Amniotic epithelial cell (primary cell): ENCODE data around the gene OR10G3.

ENCODE experiments used
- DNase-seq: peaks from one replicate; pipeline ENCODE4 v3.0.0-alpha.2; 2010; ENCODE audit warnings: low read depth

Gene OR10G3

DNA sequence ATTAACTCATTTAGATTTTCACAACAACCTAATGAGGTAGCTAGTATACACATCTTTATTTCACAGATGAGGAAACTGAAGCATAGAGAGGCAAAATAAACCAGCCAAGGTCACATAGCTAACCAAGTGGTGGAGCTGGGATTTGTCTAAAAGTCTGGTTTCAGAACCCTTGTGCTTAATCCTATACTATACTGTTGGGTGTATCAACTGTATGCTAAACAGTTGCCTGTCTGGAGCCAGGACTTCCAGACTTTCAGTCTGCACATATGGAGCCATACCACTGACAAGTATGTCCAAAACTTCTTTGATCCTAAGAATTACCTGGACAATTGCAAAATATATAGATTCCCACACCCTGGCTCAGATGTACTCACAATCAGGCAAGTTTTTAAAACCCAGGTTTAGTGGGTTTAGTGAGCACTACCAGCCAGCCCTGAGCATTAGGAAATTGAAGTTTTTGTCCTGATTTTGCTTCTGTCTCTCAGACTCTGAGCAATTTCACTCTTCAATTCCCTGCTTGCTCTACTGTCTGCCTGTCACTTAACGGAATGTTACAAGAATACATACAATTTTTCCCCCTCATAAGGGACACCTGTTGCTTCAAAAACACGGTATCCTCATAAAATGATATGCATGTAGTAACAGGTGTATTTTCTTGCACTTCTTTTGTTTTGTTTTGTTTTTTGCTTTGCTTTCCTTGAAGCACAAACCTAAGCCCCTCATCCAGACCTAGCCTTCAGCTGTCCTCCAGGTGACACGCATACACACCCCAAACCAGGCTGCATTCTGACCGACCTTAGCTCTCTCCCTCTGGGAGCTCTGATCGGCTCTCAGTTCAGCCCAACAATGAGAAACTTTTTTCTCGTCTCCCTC lies 44.1 kb downstream of the OR10G3 start:
- DNase-seq: no peak

DNA sequence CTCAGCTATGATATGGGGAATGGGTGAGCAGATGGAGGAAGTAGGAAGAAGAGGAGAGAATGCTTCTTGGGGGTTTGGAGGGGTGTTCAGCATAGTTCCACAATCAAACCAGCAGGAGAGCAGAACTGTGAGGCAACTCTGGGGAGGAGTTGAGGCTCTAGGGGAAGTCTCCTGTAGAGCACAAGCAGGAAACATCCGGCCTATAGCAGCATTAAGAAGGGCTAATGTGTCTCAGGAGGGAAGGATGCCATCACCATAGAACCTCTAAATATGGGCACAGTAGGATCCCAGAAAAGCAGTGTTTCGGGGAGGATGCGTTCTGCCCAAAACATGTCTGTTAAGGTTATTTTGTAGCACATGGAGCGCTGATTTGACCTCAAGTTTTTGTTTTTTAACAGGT lies 45.3 kb downstream of the OR10G3 start:
- no peak for DNase-seq

DNA sequence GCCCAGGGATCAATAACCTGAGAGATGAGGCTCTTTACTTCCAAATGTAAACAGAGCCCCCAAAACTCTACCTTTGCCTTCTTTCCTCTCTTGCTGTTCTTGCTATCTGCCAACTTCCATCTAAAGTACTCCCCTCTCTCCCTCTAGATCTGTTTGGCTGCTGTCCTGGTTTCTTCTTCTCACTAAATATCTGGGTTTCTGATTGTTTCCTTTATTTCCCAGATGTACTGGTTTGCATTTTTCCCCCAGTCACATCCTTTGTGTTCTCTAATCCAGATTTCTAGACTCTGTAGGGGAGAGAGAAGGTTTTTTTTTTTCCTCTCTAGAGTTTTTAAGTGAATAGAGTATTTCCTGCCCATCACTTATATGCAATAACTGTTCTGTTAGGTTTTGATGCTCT lies 46.6 kb downstream of the OR10G3 start:
- no peak for DNase-seq

DNA sequence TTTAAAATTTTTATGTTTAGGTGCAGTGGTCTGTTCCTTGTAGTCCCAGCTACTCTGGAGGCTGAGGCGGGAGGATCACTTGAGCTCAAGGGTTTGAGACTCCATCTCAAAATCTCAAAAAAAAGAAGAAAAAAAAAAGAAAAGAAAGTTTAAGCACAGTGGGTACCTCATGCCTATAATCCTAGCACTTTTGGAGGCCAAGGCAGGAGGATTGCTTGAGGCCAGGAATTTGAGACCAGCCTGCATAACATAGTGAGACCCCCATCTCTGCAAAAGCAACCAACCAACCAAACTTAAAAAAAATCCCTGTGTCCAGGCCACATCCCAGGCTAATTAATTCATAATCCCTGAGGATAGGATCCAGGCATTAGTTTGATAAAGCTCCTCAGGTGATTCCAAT lies 50.4 kb downstream of the OR10G3 start:
- no peak for DNase-seq

DNA sequence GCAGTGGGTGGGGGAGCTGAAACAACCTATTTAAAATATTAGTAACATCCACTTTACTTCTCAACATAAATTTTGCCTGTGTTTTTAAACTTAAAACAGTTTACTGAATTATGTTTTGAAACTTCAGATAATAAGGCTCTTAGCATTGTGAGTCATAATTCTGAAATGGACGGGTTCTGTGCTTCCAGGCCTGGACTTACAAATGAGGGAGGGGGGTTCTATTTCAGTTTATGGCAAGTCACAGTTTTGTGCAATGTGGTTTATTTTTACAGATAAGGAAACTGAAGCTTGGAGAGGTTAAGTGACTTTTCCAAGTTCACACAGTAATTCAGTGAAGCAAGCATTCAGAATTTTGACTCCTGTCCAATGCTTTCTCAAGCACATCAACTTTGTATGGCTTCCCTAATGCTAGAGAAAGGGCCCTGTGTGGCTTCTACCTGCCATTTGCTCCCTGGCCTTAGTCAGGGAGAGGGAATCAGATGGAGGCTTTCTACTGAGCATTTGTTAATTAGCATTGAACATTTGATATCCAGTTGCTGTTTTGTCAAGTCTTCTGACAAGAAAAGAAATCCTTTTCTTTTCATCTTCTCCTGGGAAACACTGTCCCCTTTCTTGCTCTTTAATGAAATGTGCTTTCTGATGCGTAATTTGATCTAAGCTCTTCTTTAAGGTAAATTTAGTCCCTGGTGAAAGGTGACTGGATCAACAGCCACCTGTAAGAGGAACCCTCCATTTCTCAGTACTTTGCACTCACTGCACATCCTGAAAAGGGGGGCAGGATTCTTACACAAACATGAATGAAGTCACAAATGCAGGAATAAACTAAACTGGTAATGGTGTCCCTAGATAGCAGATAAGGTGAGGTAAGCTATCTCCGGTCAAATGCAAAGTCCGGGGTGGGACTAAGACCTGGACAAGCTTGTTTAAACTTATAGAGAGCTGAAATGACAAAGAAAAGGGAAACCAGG lies 51.2 kb downstream of the OR10G3 start:
- DNase-seq: peak; percentile 89

DNA sequence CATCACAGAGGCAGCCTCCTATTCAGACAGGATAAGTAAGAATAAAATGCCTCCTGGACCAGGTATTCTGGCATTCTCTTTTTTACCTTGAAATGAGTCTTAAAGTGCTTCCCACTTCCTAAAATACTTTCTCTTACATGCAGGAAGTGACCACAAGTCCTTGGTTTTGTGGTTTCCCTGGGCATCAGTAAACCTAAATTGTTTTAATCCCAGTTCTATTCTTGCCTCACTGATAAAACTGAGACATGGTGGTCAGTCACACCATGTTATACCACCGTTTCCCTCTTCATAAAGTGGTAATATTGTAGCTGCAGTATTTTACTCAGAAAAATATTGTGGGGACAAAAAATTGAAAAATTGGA lies 52.6 kb downstream of the OR10G3 start:
- DNase-seq: no peak

DNA sequence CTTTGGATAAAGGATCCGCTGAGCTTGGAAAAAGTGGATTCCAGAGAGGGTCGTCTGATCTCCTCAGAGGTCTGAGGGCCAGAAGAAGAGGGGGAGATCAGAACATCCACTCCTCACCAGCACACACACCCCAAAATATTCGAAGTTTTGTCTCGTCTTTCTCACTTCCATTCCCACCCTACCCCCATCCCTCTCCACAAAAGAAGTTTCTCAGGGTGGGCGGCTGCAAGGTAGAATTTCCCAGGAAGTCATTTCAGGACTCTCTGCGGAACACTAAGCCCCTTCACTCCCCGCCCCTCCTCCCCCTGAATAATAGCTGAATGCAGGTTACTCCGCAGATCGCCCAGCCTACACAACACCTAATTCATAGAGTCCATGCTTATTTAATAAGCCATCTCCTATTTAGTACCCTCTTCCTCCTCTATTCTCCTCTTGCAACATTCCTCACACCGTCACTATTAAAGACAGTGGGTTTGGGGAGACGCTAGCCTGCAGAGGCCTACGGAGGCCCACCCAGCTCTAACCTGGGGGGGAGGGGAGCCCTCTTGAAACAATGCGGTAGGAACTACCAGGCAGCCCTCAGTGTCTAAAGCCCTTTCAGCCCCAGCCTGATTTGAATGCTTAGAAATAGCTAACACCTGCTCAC lies 53.1 kb downstream of the OR10G3 start:
- DNase-seq: no peak

DNA sequence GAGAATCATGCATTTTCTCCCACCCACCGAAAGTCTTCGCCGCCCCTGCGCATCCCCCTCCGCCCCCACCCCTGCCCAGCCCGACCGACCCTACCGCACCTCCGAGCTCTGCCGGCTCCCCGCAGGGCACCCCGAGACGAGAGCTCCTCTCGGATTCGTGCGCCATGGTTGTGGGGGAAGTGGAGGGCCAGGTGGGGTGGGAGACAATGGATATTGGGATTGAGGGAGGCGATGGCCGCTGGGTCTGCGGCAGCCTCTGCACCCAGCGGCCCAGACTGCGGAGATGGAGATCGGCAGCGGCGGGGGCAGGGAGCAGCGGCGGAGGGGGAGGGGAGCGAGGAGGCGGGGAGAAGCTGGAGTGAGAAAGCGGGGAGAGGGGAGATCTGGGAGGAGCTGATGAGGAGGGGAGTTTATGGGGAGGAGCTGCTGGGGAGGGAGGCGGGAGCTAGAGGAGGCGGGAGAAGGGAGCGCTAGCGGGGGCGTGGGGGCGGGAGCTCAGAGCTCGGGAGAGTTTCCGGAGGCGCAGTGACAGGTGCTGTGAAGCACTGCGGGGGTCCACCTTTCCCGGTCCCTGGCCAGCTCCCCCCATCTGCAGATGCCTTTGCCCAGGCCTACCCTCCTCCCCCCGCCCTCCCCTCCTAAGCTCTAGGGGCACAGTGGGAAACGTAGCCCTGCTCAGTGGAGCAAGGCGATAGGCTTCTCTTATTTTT lies 53.8 kb downstream of the OR10G3 start, which contains the start of gene SALL2:
SALL2 (minus strand) TSS at position 385 of the 710 bp plus-strand sequence; CDS start at position 166, 219 bp downstream.
- peak; percentile 82 for DNase-seq

DNA sequence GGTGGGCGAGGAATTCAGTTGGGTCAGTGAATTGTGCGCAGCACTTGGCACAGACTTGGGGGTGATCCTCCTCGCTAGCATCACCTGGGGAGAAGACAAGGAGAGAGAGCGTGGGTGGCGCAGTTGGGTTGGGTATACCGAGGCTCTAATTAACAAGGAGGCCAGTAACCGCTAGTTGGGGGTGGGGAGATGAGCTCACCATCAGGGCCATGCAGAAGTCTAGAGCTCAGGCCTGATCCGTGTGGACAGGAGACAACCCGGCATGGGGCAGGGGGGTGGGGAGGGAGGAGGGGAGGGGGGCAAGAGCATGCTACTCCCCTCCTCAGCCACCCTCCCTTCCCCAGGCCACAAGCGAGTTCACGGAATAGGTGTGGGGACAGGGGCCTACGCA lies 54.3 kb downstream of the OR10G3 start:
- DNase-seq: peak; percentile 52

DNA sequence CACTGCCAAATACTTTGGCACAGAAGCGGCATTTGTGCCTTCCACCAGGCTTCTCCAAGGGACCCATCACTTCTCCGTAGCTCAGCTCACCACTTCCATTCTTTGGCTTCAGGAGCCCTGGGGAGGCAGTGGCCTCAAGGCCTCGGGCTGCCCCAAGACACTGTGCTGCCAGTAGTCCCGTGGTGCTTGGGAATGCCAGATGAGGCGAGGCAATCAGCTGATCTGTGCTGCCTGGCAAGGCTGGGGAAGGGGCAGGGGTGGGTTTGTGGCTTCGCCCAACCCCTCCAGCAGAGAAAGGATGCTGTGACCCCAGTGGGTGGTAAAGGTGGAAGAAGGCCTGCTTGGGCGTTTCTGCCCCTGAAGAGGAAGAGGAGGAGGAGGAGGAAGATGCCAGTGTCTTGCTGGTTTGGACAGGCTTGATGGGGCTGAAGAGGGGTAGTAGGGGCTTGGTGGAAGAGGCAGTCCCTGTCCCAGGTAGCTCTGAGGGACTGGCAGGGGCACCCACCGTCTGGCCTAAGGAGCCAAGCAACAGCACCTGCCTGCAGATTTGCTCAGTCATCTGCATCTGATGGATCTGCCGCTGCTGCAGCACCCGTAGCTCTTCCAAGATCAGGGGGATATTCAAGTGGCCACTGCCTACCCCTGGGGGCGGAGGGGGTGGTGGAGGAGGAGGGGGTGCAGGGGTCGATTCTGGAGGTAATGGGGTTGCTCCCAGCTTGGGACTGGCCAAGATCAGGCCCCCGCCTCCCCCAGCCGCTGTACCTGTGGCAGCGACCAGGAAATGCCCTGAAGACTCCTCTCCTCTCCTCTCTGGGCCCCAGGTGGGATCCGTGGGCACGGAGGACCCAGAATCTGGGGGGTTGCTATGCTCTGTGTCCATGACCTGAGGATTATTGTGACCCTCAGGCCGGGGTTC lies 55.0 kb downstream of the OR10G3 start:
- no peak for DNase-seq

DNA sequence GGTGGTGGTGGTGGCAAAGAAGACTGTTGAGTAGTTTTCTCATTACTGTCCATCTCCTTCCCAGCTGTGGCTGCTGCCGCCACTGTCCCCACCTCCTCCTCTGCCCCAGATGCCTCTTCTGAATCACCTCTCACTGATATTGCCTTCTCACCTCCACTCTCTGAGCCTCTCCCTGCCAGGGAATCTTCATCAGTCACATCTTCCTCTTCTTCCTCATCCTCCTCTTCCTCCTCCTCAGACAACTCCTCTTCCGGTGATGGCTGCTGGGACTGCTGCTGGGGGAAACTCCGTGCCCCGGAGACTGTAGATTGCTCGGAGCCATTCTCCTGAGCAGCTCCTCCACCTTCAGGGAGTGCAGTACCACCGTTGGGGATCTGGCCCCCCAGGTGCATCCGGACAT lies 56.7 kb downstream of the OR10G3 start:
- no peak for DNase-seq

DNA sequence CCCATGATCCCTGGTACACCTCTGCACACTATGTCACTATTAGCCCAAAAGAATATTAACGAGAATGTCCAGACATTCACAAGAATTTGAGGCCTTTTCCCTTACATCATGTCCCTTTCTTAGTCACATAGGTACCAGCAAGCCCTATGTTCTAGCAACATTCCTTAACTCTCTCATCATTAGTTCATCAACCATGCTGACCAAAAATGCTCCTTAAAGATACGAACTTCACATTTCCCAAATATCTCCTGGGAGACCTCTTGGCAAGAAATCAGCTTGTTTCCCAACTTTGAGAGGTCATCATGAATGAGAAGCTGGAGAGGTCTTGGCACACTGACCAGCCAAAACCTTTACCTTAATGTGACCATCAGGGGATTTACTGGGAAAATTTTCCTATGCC lies 58.4 kb downstream of the OR10G3 start:
- peak; percentile 81 for DNase-seq

DNA sequence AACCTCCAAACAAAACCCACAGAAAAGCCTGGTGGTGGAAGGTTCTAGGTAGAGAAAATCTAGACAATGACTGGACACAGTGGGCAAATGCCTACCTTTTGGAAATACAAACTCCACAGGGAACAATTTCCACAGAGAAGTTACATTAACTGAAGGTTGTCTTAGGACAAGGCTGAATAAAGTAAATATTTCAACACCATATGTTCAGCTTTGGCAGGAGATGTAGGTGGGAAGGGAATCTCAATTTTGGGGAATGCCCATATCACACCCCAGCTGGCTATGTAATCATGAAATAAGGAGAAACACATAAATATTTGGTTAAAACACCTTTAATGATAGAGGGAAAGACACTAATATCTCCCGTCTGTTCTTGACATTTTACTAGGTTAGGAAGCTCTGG lies 59.1 kb downstream of the OR10G3 start:
- DNase-seq: no peak

DNA sequence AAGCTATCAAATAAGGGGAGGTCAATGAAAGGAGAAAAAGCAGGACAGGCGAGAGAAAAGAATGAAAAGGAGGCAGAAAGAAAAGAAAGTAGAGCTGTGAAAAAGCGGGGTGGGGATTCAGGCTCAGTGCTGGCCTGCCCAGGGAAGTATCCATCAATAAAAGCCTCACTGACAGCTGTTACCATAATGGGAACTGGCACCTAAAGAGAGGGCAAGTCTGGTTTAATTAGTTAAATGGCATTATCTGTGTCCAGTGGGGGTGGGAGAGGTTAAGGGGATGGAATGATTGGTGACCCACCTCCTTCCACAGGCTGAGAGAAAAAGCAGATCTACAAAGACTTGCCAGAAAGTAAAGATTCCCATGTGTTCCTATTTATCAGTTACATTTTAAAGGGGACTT lies 61.2 kb downstream of the OR10G3 start:
- no peak for DNase-seq
